Eye (tissue), 1 donor: Measurements from ENCODE around the gene ACAD10.
A peak's percentile ranks its signal among the peaks of the same experiment; 100 is the strongest.
"Not testable (repeated sequence)": the region's sequence is repeated elsewhere in the genome, so short reads cannot be mapped to it uniquely, and the experiment has no call there.

Experiments
- DNase-seq: peaks from one replicate; pipeline ENCODE4 v3.0.0-alpha.2; 2015

The ACAD10 gene

DNA sequence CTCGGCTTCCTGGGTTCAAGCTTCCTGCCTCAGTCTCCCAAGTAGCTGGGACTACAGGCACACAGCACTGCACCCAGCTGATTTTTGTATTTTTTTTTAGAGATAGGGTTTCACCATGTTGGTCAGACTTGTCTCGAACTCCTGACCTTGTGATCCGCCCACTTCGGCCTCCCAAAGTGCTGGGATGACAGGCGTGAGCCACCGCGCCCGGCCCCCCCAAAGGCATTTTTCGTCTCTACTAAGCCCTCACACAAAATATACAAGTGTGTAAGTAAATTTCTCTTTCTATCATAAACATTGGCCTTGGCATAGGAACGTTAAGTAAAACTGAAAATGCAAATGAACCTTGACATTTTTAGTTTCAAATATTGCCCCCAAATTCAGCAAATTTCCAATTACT is 2.1 kb downstream of the ACAD10 start:
- no peak for DNase-seq

DNA sequence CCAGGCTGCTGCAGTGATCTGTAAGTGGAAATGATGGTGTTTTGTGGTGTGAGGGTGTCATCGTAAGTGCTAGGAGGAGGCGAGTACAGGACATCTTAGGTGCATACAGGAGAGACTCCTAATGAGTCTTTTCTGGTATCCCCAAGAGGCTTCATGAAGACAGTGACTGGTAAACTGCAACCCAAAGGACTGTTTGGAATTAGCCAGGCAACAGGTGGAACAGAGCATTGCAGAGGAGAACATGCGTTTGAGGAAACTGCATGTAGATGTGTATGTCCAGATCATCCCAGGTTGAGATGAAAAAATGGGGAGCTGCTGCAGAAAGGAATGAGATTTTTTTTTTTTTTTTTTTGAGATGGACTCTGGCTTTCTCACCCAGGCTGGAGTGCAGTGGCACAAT is 5.4 kb downstream of the ACAD10 start:
- DNase-seq: no peak

DNA sequence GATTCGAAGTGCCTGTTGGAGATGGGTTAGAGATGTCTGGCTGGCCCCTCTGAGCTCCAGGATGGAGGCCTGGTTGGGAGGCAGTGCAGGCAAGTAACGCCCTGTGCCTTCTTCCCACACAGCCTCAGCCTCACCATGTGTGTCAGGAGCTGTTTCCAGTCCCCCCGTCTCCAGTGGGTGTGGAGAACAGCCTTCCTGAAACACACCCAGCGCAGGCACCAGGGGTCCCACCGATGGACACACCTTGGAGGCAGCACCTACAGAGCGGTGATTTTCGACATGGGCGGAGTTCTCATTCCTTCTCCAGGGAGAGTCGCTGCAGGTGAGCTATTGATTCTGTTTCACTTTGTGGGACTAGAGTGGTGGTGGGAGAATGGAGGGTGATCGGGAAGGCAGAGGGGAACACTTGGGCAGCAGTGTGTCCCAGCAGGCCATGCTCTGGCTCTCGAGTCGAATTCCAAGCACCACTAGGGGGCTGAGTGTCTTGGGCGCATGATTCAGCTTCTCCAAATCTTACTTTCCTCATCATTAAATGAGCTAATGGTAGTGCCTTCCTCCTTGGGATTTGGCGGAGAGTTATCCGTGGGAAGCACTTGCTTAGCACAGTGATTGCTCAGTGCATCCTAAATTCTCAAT is 6.8 kb downstream of the ACAD10 start:
- no peak for DNase-seq

DNA sequence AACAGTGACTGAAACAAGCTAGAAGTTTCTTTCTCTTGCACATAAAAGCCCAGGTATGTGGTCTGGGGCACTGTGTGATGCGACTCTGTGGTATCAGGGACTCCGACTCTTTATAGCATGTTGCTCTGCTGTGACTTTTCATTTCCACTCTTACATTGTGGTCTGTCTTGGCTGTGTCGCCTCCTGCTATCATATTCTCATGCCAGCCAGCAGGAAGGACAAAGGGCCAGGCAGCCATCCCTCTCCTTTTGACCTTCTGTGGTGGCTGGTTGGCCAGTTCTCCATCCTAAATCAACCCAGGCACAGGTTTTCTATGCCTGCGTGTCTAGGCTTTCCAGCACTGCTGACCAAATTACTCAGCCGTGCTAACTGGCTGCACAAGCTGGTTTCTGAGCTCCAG is 8.0 kb downstream of the ACAD10 start:
- no peak for DNase-seq

DNA sequence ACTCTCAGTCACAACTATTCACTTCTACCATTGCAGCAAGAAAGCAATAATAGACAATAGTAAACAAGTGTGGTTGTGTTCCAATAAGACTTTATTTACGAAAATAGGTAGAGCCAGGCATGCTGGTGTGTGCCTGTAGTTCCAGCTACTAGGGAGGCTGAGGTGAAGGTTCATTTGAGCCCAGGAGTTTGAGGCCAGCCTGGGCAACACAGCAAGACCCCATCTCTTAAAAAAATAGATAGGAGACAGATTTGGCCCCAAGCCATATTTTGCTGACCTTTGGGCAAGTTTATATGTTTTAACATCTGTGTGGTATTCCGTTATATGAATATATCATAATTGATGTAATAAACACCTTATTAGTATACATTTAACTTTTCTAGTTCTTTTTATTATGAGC is 14.1 kb downstream of the ACAD10 start:
- DNase-seq: no peak

DNA sequence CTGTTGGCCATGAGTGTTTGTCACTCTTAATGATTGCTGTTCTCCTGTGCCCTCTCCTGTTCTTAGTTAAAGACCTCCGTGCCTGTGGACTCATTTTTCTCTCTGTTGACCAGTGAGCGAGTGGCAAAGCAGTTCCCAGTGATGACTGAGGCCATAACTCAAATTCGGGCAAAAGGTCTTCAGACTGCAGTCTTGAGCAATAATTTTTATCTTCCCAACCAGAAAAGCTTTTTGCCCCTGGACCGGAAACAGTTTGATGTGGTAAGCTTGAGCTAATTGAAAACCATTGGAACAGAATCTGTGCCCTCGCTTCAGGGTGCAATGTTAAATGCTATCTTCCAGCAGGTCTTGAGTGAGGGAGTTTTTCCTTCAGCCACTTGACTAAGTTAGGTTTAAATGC is 19.8 kb downstream of the ACAD10 start:
- no peak for DNase-seq

DNA sequence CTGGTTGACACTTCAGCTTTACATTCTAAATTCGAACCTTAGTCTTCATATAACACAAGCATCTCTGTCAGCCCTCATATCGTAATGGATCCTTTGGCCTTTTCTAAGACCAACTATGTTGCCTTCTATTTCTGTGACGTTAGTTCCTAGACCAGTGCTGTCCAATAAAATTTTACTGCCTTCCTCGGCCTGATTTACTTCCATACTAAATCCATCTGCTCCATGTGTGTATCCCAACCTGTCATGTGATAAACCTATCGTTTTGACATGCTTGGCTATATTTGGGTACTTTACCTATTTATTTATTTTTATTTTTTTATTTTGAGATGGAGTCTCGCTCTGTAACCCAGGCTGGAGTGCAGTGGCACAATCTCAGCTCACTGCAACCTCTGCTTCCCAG is 20.3 kb downstream of the ACAD10 start:
- no peak for DNase-seq

DNA sequence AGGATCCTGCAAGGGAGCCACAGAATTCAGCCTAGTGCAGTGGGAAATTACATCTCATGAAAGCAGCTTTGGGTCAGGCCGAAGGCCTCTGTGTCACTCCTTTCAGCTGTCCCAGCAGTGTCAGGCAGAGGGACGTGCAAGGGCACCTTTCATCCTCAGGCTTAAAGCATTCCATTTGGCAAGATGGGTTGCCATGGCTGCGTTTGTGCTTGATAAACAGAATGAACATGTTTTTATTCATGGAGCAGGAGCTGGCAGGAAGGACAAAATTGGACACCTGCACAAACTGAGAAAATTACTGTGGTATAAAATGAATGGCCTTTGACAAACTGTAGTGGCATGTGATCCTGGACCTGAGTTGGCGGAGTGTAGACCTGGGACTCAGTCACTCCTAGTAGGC is 29.4 kb downstream of the ACAD10 start:
- DNase-seq: no peak

DNA sequence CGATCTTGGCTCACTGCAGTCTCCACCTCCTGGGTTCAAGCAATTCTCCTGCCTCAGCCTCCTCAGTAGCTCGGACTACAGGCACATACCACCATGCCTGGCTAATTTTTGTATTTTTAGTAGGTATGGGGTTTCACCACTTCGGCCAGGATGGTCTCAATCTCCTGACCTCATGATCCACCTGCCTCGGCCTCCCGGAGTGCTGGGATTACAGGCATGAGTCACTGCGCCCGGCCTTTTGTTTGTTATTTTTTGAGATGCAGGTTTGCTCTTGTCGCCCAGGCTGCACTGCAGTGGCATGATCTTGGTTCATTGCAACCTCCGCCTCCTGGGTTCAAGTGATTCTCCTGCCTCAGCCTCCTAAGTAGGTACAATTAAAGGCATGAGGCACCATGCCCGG is 33.5 kb downstream of the ACAD10 start:
- not testable (repeated sequence) for DNase-seq

DNA sequence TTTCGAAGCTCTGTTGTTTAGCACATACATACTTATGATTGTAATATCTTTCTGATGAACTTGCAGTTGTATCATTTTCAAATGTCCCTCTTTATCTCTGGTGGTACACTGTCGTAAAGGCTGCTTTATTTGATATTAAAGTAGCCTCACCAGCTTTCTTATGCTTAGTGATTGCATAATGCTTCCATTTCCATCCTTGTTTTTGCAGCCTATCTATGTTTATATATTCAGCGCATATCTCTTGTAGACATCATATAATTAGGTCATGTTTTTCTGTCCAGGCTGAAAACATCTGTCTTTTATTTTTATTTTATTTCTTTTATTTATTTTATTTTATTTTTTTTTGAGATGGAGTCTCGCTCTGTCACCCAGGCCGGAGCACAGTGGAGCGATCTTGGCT is 34.6 kb downstream of the ACAD10 start:
- no peak for DNase-seq

DNA sequence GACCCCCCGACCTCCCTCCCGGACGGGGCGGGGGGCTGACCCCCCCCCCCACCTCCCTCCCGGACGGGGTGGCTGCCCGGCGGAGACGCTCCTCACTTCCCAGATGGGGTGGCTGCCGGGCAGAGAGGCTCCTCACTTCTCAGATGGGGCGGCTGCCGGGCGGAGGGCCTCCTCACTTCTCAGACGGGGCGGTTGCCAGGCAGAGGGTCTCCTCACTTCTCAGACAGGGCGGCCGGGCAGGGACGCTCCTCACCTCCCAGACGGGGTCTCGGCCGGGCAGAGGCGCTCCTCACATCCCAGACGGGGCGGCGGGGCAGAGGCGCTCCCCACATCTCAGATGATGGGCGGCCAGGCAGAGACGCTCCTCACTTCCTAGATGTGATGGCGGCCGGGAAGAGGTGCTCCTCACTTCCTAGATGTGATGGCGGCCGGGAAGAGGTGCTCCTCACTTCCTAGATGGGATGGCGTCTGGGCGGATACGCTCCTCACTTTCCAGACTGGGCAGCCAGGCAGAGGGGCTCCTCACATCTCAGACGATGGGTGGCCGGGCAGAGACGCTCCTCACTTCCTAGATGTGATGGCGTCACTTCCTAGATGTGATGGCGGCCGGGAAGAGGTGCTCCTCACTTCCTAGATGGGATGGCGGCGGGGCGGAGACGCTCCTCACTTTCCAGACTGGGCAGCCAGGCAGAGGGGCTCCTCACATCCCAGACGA is 38.0 kb downstream of the ACAD10 start:
- DNase-seq: not testable (repeated sequence)

DNA sequence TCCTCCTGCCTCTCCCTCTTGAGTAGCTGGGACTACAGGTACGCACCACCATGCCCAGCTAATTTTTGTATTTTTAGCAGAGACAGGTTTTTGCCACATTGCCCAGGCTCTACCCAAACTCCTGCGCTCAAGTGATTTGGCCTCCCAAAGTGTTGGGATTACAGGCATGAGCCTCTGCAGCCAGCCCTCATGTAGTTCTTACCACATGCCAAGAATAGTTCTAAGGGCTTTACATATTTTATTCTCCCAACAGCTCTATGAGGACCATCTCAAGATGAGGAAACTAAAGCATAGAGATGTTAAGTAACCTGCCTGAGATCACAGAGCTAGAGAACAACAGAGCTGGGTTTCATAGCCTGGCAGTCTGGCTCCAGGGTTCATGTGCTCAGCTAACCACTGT is 42.9 kb downstream of the ACAD10 start:
- DNase-seq: no peak

DNA sequence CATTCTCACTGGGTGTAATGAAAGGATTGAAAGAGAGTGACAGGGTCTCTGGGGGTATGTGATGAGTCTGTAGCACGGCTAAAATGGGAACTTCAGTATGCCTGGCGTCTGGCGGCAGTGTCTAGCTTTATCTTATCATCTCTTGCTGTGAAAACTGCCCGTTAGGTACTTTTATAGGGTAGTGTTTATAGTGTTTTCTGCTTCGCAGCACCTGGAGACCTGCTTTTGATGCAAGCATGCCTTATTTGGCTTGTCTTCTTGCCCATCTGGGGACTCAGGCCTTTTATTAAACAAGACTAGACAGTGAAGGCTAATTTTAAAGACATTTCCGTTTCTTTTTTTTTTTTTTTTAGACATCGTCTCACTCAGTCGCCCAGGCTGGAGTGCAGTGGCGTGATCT is 44.6 kb downstream of the ACAD10 start:
- DNase-seq: no peak

DNA sequence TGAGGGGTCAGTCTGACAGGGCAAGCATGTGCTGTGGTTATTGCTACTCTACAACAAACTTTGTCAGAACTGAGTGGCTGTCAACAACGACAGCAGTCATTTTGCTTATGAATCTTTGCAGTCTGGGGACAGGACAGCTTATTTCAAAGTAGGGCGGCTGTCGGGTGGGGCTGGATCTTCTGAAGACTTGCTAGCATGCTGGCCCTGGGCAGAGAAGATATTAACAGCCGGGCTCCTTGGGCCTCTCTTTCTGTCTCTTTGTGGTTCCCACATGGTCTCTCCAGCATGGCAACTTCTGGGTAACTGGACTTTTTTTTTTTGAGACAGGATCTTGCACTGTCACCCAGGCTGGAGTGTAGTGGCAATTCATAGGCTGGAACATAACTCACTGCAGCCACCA is 46.9 kb downstream of the ACAD10 start:
- DNase-seq: no peak

DNA sequence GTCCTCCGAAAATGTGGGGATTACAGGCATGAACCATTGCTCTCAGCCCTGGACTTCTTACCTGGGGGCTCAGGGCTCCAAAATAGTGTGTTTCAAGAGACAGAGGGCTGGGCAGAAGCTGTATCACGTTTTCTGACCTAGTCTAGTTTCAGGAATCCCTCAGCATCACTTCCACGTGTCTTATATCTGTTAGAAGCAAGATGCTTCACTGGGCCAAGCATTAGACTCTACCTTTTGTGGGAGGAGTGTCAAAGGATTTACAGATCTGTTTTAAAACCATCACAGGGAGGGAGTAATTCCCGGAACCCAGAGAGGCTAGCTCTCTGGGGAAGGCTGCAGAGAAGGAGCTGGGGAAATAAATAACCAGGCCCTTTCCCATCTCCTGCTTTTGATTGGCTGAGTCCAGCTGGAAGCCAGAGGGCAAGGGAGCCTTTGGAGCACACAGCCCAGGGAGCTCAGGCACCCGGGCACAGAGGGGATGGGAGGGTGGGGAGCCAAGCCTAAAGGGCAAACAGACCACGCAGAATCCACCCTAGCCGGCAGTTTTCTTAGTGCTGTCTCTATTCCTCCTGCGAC is 47.6 kb downstream of the ACAD10 start:
- no peak for DNase-seq

DNA sequence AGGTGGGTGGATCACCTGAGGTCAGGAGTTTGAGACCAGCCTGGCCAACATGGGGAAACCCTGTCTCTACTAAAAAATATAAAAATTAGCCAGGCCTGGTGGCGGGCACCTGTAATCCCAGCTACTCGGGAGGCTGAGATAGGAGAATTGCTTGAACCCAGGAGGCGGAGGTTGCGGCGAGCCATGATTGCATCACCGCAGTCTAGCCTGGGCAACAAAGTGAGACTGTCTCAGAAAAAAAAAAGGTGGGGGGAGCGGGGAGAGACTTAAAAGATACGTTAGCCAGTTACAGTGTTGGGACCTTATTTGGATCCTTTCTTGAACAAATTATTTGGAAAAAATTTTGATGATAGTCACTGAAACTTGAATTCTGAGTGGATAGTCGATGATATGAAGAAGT is 53.7 kb downstream of the ACAD10 start:
- not testable (repeated sequence) for DNase-seq

DNA sequence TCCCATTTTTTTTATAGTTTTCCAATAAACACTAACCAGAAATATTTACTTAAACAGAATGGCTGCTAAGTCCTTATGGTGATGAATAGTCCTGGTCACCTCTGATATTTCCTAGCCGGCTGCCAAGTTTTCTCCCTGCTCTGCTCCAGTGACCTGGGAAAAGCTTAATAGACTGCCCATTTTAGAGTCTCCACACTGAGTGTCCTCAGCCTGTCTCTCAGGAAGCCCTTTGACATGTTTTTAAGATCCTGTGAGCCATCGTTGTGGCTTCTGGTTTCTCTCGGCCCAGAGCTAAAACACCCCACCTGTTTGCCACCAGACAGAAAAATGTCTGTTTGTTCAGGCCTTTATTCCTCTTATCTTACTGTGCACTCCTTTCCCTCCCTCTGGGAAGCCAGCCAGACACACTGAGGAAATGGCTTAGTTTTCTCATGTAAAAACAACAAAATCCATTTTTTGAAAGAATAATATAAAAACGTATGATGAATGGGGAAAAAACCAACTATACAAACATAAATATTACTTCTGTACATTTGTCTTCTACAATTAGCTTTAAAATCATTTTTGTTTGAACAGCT is 55.5 kb downstream of the ACAD10 start:
- no peak for DNase-seq

DNA sequence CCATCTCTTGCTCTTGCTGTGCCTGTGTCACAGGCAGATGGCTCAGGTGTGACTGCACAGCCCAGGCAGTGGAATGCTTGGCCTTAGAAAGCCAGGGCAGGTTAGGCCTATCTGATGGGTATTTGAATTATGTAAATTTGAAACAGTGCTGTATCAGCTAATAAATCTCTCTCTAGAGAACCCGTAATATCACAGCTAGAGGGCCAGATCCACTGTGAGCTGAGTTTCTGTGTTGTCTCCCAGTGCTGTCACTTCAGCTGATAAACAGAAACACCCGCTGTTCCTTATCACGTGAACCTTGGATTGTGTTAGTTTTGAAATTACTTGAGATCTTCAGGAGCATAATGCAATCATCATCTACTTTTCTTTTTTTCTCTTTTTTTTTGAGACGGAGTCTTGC is 59.4 kb downstream of the ACAD10 start:
- DNase-seq: no peak

DNA sequence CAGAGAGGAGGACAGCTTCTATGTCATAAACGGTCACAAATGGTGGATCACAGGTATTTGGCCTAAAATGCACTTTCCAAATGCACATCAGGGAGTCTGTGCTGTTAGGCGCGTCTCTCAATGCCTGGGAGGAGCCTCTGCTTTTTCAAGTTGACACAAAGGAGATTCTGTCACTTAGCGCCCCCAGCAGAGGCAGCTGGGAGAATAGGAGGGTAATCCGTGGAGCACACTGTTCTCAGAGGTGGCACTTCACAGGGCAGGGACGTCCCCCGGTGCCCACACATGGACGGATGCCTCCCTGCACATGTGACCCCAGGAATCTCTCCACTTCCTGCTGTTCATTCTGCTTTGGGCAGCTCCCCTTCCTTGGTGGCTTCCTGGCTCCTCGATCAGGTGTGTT is 61.5 kb downstream of the ACAD10 start:
- no peak for DNase-seq

DNA sequence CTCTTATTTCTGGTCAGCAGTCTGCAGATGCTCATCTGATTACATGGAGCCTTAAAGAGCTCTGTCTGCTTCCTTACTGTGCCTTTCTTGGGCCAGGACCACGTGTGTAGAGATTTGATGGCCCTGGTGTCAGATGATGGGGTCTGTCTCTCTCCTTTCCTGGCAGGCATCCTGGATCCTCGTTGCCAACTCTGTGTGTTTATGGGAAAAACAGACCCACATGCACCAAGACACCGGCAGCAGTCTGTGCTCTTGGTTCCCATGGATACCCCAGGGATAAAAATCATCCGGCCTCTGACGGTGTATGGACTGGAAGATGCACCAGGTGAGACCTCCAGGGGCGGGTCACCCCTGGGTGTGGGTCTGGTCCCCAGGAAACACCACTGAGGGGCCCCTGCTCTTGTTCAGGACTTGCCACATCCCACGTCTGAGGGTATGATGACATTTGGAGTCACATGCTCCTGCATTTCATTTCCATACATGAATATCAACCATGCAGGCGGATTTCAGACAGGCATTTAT is 62.4 kb downstream of the ACAD10 start:
- no peak for DNase-seq

DNA sequence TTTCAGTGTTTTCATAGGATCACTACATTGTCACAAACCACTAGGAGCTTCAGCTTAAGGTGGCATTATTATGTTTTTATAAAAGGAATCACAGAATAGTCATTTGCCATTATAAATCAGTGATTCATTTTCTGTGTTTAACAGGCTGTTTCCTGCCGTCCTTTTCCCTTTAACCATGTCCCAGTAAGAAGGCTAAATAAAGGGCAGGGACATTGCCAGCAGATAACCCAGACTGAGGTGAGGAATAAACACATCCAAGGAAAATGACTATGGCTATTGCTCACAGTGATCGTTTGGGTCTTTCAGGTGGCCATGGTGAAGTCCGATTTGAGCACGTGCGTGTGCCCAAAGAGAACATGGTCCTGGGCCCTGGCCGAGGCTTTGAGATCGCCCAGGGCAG is 63.0 kb downstream of the ACAD10 start:
- DNase-seq: no peak

DNA sequence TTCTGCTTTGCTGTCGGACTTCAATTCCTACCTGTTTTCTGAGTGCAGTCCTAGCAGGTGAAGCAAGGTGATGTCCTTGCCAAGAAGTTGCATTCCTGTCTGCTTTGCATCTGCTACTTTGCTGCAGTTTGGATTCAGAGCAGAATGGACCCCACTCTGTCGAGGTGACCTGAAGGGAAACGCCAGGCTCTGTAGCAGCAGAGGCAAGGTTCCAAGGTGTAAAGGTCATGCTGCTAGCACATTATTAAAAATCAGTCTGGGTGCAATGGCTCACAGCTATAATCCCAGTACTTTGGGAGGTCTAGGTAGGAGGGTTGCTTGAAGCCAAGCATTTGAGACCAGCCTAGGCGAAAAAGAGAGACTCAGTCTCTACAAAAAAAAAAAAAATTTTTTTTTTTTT is 63.5 kb downstream of the ACAD10 start:
- no peak for DNase-seq

DNA sequence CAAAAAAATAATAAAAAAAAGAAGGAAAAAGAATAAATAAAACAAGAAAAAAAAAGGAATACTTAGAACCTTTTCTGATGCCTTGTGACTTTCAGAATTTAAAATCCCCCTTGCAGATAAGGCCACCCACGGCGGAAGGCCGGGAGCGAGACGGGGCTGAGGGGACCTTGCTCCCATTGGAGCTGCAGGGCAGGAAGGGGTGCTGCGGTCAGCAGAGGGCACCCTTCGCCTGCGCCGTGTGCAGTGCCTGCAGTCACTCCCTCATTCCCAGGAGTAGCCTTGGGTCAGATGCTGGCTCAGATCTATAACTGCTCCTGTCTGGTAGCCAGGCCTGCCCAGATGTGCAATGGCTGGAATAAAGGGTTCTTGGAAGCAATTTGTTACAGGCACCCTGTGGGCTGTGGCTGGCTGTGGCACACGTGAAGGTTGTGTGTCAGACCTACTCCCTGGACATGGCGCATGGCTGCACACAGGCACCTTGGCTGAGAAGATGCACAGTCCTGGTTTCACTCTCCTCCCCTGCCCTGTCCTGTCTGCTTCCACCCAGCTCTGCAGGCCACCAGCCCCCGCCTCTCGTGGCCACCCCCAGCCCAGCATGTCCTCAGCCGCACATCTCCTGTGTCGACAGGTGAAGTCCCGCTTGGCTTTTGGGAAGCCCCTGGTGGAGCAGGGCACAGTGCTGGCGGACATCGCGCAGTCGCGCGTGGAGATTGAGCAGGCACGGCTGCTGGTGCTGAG is 67.5 kb downstream of the ACAD10 start:
- peak; percentile 59 for DNase-seq
